Hepatocyte (in vitro differentiated cells): ENCODE results near the gene FES. TPM values are rescaled to one million over a fixed set of nuclear protein-coding genes. Genes with fewer than 3 reads are reported as not detected.

Source experiments
- DNase-seq: peaks from one replicate; pipeline ENCODE4 v3.0.0-alpha.2; 2016; ENCODE audit warnings: low spot score
- H2AFZ ChIP-seq: fragments of 200-600 bp; sonication (generic); 2 replicates; pipeline ENCODE4 v1.6.0; 2016; ENCODE audit warnings: antibody characterized with exemption, mild to moderate bottlenecking
- H3K27ac ChIP-seq: fragments of 200-600 bp; sonication (generic); 2 replicates; pipeline ENCODE4 v1.5.1; 2016; ENCODE audit warnings: mild to moderate bottlenecking
- H3K27me3 ChIP-seq: fragments of 200-600 bp; sonication (generic); 2 replicates; pipeline ENCODE4 v1.6.1; 2016
- H3K36me3 ChIP-seq: fragments of 200-600 bp; sonication (generic); replicated peaks from 2 replicates; pipeline ENCODE4 v1.5.1; 2016; ENCODE audit warnings: low read depth; ENCODE audit not compliant: insufficient read depth
- H3K4me1 ChIP-seq: fragments of 200-600 bp; sonication (generic); 2 replicates; pipeline ENCODE4 v1.5.1; 2016; ENCODE audit warnings: mild to moderate bottlenecking, moderate library complexity; ENCODE audit not compliant: insufficient read depth
- H3K4me2 ChIP-seq: fragments of 200-600 bp; sonication (generic); 2 replicates; pipeline ENCODE4 v1.6.0; 2016
- H3K4me3 ChIP-seq: fragments of 200-600 bp; sonication (generic); 2 replicates; pipeline ENCODE4 v1.5.1; 2016; ENCODE audit warnings: mild to moderate bottlenecking
- H3K79me2 ChIP-seq: fragments of 200-600 bp; sonication (generic); 2 replicates; pipeline ENCODE4 v1.6.0; 2017; ENCODE audit warnings: mild to moderate bottlenecking
- H3K9me2 ChIP-seq: fragments of 200-600 bp; sonication (generic); replicated peaks from 2 replicates; pipeline ENCODE4 v1.6.0; 2017; ENCODE audit warnings: mild to moderate bottlenecking; ENCODE audit not compliant: insufficient read depth
- H3K9me3 ChIP-seq: fragments of 200-600 bp; sonication (generic); 2 replicates; pipeline ENCODE4 v1.5.1; 2016; ENCODE audit warnings: low read depth, mild to moderate bottlenecking
- H4K20me1 ChIP-seq: fragments of 200-600 bp; sonication (generic); 2 replicates; pipeline ENCODE4 v1.6.0; 2016; ENCODE audit warnings: mild to moderate bottlenecking; ENCODE audit not compliant: insufficient read depth, poor library complexity, severe bottlenecking
- EZH2 ChIP-seq: fragments of 200-600 bp; sonication (generic); IDR thresholded peaks from 2 replicates; pipeline ENCODE4 v1.6.1; 2016; ENCODE audit warnings: antibody characterized with exemption, mild to moderate bottlenecking, borderline replicate concordance
- EZH2phosphoT487 ChIP-seq: fragments of 200-600 bp; sonication (generic); IDR thresholded peaks from one replicate; pipeline ENCODE4 v1.6.1; 2018; ENCODE audit warnings: antibody characterized with exemption, mild to moderate bottlenecking, low read depth, moderate library complexity; ENCODE audit not compliant: unreplicated experiment, severe bottlenecking
- WGBS: methylation state at CpG from one replicate; pipeline ENCODE4 v1.1.6; 2016; ENCODE audit warnings: low lambda C conversion rate; ENCODE audit errors: missing lambda C conversion rate; 5-methylcytosine and 5-hydroxymethylcytosine counted together
- polyA plus RNA-seq: library from polyadenylated mRNA; unstranded; fragments of >200 nt; fragmentation: Nextera tagmentation; extraction: Ambion mirVana; gene quantifications from 2 replicates; pipeline ENCODE4 v1.2.1, GENCODE V29; 2016
- total RNA-seq: library from RNA; depleted of rRNA; stranded (reverse); fragments of >200 nt; gene quantifications from 2 replicates; pipeline ENCODE4 v1.2.3, GENCODE V29; 2014
- TF ChIP-seq, protein P1 (sequence below): fragments of 200-600 bp; sonication (generic); IDR thresholded peaks from 2 replicates; pipeline ENCODE4 v1.5.1; 2016; ENCODE audit warnings: antibody characterized with exemption, mild to moderate bottlenecking; ENCODE audit not compliant: poor library complexity

FES gene
- total and polyA plus RNA-seq, 2 experiments from 2014 or later = 7.3 to 13.5 TPM

- no peaks in the 10 kb centered on the region for H3K9me2 ChIP-seq
- peaks cover 18% of the 10 kb centered on the region for H4K20me1 ChIP-seq
- no peak overlapping the region for H3K4me3 ChIP-seq
- peaks cover 61% of the 10 kb centered on the region for H3K4me1 ChIP-seq
- no peak overlapping the region for H2AFZ ChIP-seq
- TF ChIP-seq EZH2phosphoT487 = no peak
- no peak for TF ChIP-seq EZH2
- TF ChIP-seq, protein P1, sequence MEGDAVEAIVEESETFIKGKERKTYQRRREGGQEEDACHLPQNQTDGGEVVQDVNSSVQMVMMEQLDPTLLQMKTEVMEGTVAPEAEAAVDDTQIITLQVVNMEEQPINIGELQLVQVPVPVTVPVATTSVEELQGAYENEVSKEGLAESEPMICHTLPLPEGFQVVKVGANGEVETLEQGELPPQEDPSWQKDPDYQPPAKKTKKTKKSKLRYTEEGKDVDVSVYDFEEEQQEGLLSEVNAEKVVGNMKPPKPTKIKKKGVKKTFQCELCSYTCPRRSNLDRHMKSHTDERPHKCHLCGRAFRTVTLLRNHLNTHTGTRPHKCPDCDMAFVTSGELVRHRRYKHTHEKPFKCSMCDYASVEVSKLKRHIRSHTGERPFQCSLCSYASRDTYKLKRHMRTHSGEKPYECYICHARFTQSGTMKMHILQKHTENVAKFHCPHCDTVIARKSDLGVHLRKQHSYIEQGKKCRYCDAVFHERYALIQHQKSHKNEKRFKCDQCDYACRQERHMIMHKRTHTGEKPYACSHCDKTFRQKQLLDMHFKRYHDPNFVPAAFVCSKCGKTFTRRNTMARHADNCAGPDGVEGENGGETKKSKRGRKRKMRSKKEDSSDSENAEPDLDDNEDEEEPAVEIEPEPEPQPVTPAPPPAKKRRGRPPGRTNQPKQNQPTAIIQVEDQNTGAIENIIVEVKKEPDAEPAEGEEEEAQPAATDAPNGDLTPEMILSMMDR = no peak
- H3K36me3 ChIP-seq = no peaks in the 10 kb centered on the region
- H3K9me3 ChIP-seq = no peaks in the 10 kb centered on the region
- peak; percentile 76 for DNase-seq
- H3K4me2 ChIP-seq = peak overlapping the region; percentile 95
- H3K79me2 ChIP-seq = peaks cover 39% of the 10 kb centered on the region
- H3K27ac ChIP-seq = peak overlapping the region; percentile 89
- no peaks in the 10 kb centered on the region for H3K27me3 ChIP-seq
- WGBS = 61% methylated on average over 9 of the region's 9 CpGs
These were observed 14.5 kb upstream of the FES start for GRCh38 chr15:90869601-90870353.

- Histone ChIP-seq H3K36me3 (no peaks in the 10 kb centered on the region), H3K27ac (peak overlapping the region; percentile 89), H3K4me3 (peak overlapping the region; percentile 96), H2AFZ (peak overlapping the region; percentile 62), H3K4me1 (peaks cover 62% of the 10 kb centered on the region), H3K4me2 (peak overlapping the region; percentile 95), H3K9me2 (no peaks in the 10 kb centered on the region), H3K9me3 (no peaks in the 10 kb centered on the region), H3K79me2 (peaks cover 47% of the 10 kb centered on the region), H3K27me3 (no peaks in the 10 kb centered on the region), H4K20me1 (peaks cover 19% of the 10 kb centered on the region)
- WGBS = 31% methylated on average over 19 of the region's 19 CpGs
- no peak for DNase-seq
- TF ChIP-seq EZH2 (no peak), EZH2phosphoT487 (no peak)
- TF ChIP-seq, protein P1 = no peak
These were observed 13.8 kb upstream of the FES start for GRCh38 chr15:90870354-90871138.

DNA sequence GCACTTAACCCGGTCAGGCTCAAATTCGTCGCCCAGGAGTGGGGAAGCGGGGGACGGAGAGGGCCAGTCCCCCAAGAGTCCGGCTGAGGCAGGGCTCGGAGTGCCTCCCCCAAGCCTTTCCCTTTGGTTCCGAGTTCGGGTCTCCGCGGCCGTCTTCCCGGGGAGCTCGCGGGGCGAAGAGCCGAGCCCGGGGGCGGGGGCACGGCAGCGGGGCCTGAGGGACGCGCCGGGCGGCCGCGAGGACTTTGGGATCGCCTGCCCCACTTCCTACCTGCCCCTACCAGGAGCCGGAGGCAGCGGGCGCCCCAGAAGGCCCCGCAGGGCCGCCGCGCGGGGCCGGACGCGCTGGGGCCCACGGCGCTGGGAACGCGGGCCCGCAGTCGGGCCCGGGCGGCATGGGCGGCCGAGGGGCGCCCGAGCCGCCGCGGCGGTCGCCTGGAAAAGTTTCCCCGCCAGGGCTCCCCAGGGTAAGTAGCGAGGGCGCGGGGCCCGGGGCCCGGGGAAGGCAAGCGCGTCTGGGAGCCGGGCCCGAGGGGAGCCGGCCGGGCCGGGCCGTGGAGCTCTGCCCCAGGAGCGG lies 13.1 kb upstream of the FES start:
- Histone ChIP-seq H4K20me1 (peaks cover 19% of the 10 kb centered on the region), H3K4me3 (peak overlapping the region; percentile 96), H3K27ac (peak overlapping the region; percentile 89), H3K4me2 (peak overlapping the region; percentile 95), H3K4me1 (peaks cover 60% of the 10 kb centered on the region), H3K9me2 (no peaks in the 10 kb centered on the region), H3K9me3 (no peaks in the 10 kb centered on the region), H3K79me2 (peaks cover 49% of the 10 kb centered on the region), H3K36me3 (no peaks in the 10 kb centered on the region), H3K27me3 (no peaks in the 10 kb centered on the region), H2AFZ (peak overlapping the region; percentile 62)
- peak; percentile 76 for DNase-seq
- 0% methylated on average over 9 of the region's 71 CpGs for WGBS
- TF ChIP-seq EZH2phosphoT487 = no peak
- TF ChIP-seq, protein P1 = no peak
- no peak for TF ChIP-seq EZH2
